GM18505 (cell line): ENCODE results near the gene FAM9A.
"Not testable (repeated sequence)": the region's sequence is repeated elsewhere in the genome, so short reads cannot be mapped to it uniquely, and the experiment has no call there.

ENCODE experiments used
- ATAC-seq: cut with Tn5 transposase; IDR thresholded peaks from one replicate; pipeline ENCODE4 v1.9.1; 2021; ENCODE audit not compliant: unreplicated experiment
- POLR2A ChIP-seq: IDR thresholded peaks from 4 replicates; pipeline ENCODE4 v1.6.1; 2011; ENCODE audit warnings: borderline replicate concordance; ENCODE audit not compliant: insufficient read depth, insufficient read length; ENCODE audit errors: extremely low read depth

Gene FAM9A

GRCh38 chrX:8823698-8824097, 22.5 kb upstream of the FAM9A start:
- no peak for ATAC-seq
- TF ChIP-seq POLR2A, result no peak

GRCh38 chrX:8822002-8822401, 20.8 kb upstream of the FAM9A start:
- no peak for TF ChIP-seq POLR2A
- ATAC-seq, result no peak

DNA sequence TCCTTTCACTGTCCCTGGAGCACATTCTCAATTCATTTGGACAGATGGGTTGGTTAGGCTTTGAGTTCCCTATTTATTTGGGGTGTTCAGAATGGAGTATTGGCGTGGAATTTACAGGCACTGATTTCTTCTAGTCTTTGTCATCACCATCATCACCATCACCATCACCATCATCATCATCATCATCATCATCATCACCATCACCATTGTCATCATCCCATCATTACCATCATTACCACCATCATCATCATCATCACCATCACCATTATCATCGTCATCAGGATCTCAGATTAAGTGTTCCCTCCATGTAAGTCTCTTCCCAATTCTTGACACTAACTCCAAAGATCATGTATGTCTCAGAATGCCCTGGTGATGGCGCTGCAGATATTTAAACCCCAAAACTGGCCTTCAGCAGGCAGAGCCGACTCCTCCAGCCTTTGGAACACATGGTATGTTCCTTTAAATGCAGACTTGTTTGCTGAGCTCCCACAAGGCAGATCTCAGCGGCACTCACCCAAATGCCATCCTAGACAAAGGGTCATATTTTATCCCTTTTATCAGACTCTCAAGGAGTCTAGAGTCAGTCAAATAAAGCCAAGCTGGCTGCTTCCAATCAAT, 19.8 kb upstream of the FAM9A start:
- no peak for ATAC-seq
- no peak for TF ChIP-seq POLR2A

DNA sequence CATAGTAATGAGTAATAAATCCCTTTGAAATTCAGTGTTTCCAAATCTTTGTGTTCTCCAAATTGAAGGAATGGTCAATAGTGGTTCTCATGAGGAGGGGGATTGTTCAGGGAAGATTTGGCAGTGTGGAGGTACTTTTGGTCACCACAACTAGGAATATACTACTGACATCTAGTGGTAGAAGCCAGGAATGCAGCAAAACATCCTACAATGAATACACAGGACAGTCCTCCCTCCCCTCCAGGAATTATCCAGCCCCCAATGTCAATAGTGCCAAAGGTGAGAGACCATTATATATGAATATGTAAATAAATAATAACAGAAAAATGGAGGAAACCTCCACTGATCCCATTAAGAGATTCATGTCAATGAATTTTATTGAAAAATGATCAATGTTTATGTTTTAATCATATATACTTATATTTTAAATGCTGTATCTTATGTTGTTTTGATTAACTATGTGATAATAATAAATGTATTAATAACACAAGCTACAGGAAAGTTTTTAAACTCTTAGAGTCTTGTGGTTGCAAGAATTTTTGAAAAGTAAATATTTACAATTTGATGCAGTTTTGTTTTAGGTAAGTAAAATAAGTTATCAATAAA, 14.4 kb upstream of the FAM9A start:
- ATAC-seq, result no peak
- no peak for TF ChIP-seq POLR2A

DNA sequence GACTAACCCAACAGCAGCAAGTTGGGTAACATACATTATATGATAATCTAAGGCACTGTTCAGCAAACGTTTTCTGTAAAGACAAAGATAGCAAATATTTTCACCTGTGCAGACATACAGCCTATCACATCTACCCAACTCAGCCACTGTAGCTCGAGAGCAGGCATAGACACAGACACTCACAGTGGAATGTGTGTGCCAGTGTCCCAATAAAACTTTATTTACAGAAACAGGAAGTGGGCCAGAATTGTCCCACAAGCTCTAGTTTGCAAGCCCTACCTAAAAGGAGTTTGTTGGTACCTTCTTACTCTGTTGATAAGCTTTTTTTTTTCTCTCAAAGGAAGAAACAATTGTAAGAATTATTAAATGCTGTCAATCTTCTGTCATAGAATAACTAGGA, 11.9 kb upstream of the FAM9A start:
- no peak for TF ChIP-seq POLR2A
- ATAC-seq, result no peak

GRCh38 chrX:8811611-8812010, 10.4 kb upstream of the FAM9A start:
- no peak for ATAC-seq
- no peak for TF ChIP-seq POLR2A

DNA sequence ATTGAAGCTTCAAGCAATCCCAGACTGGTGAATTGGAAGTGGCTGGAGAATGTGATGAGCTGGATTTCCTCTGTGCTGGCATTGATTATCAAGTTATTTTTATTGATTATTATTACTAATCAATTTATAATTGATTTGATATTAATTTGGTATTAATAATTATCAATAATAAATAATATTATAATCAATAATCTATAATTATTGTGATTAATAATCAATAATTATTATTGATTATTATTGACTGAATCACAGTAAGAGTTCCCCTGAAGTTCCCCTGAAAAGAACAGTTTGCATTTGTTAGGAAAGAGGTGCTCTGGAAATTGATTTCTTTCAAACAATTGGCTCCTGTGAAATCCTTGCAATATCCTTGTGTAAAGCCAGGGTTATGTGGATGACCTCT, 7.5 kb upstream of the FAM9A start:
- ATAC-seq, result no peak
- no peak for TF ChIP-seq POLR2A

GRCh38 chrX:8805974-8806373, 4.8 kb upstream of the FAM9A start:
- no peak for TF ChIP-seq POLR2A
- no peak for ATAC-seq

- no peak for TF ChIP-seq POLR2A
Observed at GRCh38 chrX:8805046-8805445, 3.9 kb upstream of the FAM9A start.

GRCh38 chrX:8803326-8803725, 2.1 kb upstream of the FAM9A start:
- no peak for ATAC-seq
- TF ChIP-seq POLR2A, result no peak

More at GRCh38 chrX:8805046-8805445, 3.9 kb upstream of the FAM9A start:
- ATAC-seq, result no peak

DNA sequence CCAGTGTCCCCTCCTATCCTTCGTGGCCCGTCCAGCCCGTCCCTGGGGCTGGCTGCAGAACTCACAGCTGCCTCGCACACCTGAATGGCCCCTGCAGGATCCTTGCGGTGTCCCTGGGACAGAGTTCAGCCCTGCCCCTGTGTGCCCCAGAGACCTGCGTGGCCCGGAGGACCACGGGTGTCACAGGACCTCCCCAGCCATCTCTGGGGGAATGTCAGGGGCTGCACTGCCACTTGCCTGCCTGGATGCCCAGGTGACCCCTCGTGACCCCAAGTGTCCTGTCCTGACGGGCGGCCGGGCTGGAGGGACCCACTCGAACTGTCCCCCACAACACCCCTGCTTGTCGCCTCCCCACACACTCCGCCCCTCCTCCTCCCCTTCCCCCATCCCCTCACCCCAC, 832 bp downstream of the FAM9A start:
- not testable (repeated sequence) for ATAC-seq

DNA sequence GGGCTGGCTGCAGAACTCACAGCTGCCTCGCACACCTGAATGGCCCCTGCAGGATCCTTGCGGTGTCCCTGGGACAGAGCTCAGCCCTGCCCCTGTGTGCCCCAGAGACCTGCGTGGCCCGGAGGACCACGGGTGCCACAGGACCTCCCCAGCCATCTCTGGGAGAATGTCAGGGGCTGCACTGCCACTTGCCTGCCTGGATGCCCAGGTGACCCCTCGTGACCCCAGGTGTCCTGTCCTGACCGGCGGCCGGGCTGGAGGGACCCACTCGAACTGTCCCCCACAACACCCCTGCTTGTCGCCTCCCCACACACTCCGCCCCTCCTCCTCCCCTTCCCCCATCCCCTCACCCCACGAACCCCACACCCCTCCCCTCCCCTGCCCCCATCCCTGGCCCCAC, 1.9 kb downstream of the FAM9A start:
- ATAC-seq, result not testable (repeated sequence)

- not testable (repeated sequence) for ATAC-seq
Observed at GRCh38 chrX:8798702-8799101, 2.5 kb downstream of the FAM9A start.

DNA sequence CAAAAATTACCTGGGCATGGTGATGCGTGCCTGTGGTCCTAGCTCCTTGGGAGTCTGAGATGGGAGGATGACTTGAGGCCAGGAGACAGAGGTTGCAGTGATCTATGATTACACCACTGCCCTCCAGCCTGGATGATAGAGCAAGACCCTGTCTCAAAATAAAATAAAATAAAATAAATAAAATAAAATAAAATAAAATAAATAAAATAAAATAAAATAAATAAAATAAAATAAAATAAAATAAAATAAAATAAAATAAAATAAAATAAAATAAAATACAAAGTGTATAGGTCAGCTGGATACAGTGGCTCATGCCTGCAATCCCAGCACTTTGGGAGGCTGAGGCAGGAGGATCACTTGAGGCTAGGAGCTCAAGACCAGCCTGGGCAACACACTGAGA, 14.1 kb downstream of the FAM9A start:
- ATAC-seq, result not testable (repeated sequence)

- TF ChIP-seq POLR2A, result no peak
Observed at GRCh38 chrX:8784162-8784561, 17.0 kb downstream of the FAM9A start.

More at GRCh38 chrX:8784162-8784561, 17.0 kb downstream of the FAM9A start:
- no peak for ATAC-seq
